Karpas-422 (cell line): ENCODE data around the gene SEMA4F. TPM values are rescaled to one million over a fixed set of nuclear protein-coding genes. Genes with fewer than 3 reads are reported as not detected.
A peak's percentile ranks its signal among the peaks of the same experiment; 100 is the strongest.

Experiments used
- DNase-seq: peaks from one replicate; pipeline ENCODE4 v3.0.0-alpha.2; 2015
- H2AFZ ChIP-seq: fragments of 200-600 bp; sonication (generic); 2 replicates; pipeline ENCODE4 v1.6.1; 2014; ENCODE audit warnings: antibody characterized with exemption, low read length, mixed read lengths
- H3K27ac ChIP-seq: fragments of 200-600 bp; sonication (generic); 2 replicates; pipeline ENCODE4 v1.5.1; 2014; ENCODE audit warnings: mild to moderate bottlenecking, low read length, moderate library complexity
- H3K27me3 ChIP-seq: fragments of 200-600 bp; sonication (generic); 2 replicates; pipeline ENCODE4 v1.6.1; 2014; ENCODE audit warnings: low read length, mixed read lengths
- H3K36me3 ChIP-seq: fragments of 200-600 bp; sonication (generic); 2 replicates; pipeline ENCODE4 v1.6.1; 2014; ENCODE audit warnings: low read length, mixed read lengths; ENCODE audit not compliant: insufficient read depth
- H3K4me1 ChIP-seq: fragments of 200-600 bp; sonication (generic); 2 replicates; pipeline ENCODE4 v1.6.1; 2014; ENCODE audit warnings: mild to moderate bottlenecking, low read length, mixed read lengths
- H3K4me2 ChIP-seq: fragments of 200-600 bp; sonication (generic); 2 replicates; pipeline ENCODE4 v1.6.1; 2014; ENCODE audit warnings: low read length, low read depth, mild to moderate bottlenecking; ENCODE audit not compliant: poor library complexity, severe bottlenecking
- H3K4me3 ChIP-seq: fragments of 200-600 bp; sonication (generic); 2 replicates; pipeline ENCODE4 v1.5.1; 2014; ENCODE audit warnings: mild to moderate bottlenecking, antibody characterized with exemption, low read length, mixed read lengths
- H3K79me2 ChIP-seq: fragments of 200-600 bp; sonication (generic); 2 replicates; pipeline ENCODE4 v1.6.1; 2014; ENCODE audit warnings: mild to moderate bottlenecking, low read length, mixed read lengths
- H3K9ac ChIP-seq: fragments of 200-600 bp; sonication (generic); 2 replicates; pipeline ENCODE4 v1.6.0; 2014; ENCODE audit warnings: low read length
- H3K9me2 ChIP-seq: fragments of 200-600 bp; sonication (generic), shearing (Covaris generic); replicated peaks from 2 replicates; pipeline ENCODE4 v1.6.0; 2014; ENCODE audit warnings: mild to moderate bottlenecking, low read length, moderate library complexity; ENCODE audit not compliant: insufficient read depth
- H3K9me3 ChIP-seq: fragments of 300-700, 200-600 bp; sonication (generic); 2 replicates; pipeline ENCODE4 v1.6.1; 2014; ENCODE audit warnings: low read length, mixed read lengths
- H4K20me1 ChIP-seq: fragments of 200-600 bp; sonication (generic); 2 replicates; pipeline ENCODE4 v1.6.1; 2014; ENCODE audit warnings: mild to moderate bottlenecking, antibody characterized with exemption, low read length, low read depth; ENCODE audit not compliant: insufficient read depth
- total RNA-seq: library from RNA; depleted of rRNA; stranded (reverse); fragments of >200 nt; shearing (Covaris generic); gene quantifications from 2 replicates; pipeline ENCODE4 v1.2.3, GENCODE V29; 2014; ENCODE audit warnings: low replicate concordance; rRNA removed

Gene SEMA4F
- 2.7 and 3.4 TPM in 2 replicates for total RNA-seq

GRCh38 chr2:74653985-74654882, at the start of gene SEMA4F:
TSS of gene SEMA4F (plus strand) at chr2:74654247. CDS start at chr2:74654377, 130 bp downstream.
- Histone ChIP-seq H3K9me3 (no peaks in the 10 kb centered on the region), H3K9me2 (no peaks in the 10 kb centered on the region), H3K4me2 (peak within 1 kb of the TSS; percentile 87), H3K4me1 (peaks cover 13% of the 10 kb centered on the region), H2AFZ (peak within 1 kb of the TSS; percentile 95), H3K79me2 (no peaks in the 10 kb centered on the region), H4K20me1 (no peaks in the 10 kb centered on the region), H3K27me3 (no peaks in the 10 kb centered on the region), H3K4me3 (peak within 1 kb of the TSS; percentile 73), H3K27ac (no peak within 1 kb of the TSS), H3K9ac (peak within 1 kb of the TSS; percentile 76), H3K36me3 (no peaks in the 10 kb centered on the region)
- DNase-seq = peak; percentile 99

GRCh38 chr2:74606927-74607326, 47.1 kb upstream of the SEMA4F start:
- no peak overlapping the region for H3K4me3 ChIP-seq
- no peaks in the 10 kb centered on the region for H4K20me1 ChIP-seq
- H3K36me3 ChIP-seq = no peaks in the 10 kb centered on the region
- no peaks in the 10 kb centered on the region for H3K79me2 ChIP-seq
- H3K9me3 ChIP-seq = no peaks in the 10 kb centered on the region
- no peak for DNase-seq
- H3K4me1 ChIP-seq = no peaks in the 10 kb centered on the region
- no peak overlapping the region for H2AFZ ChIP-seq
- no peak overlapping the region for H3K4me2 ChIP-seq
- no peak overlapping the region for H3K9ac ChIP-seq
- no peaks in the 10 kb centered on the region for H3K9me2 ChIP-seq
- H3K27ac ChIP-seq = no peak overlapping the region
- H3K27me3 ChIP-seq = no peaks in the 10 kb centered on the region

GRCh38 chr2:74617122-74617521, 36.9 kb upstream of the SEMA4F start:
- no peak overlapping the region for H3K4me2 ChIP-seq
- H3K27ac ChIP-seq = no peak overlapping the region
- no peaks in the 10 kb centered on the region for H3K9me3 ChIP-seq
- peaks cover 15% of the 10 kb centered on the region for H3K4me1 ChIP-seq
- H4K20me1 ChIP-seq = no peaks in the 10 kb centered on the region
- H3K4me3 ChIP-seq = no peak overlapping the region
- H3K9ac ChIP-seq = no peak overlapping the region
- no peaks in the 10 kb centered on the region for H3K27me3 ChIP-seq
- no peaks in the 10 kb centered on the region for H3K36me3 ChIP-seq
- DNase-seq = no peak
- no peaks in the 10 kb centered on the region for H3K9me2 ChIP-seq
- H3K79me2 ChIP-seq = no peaks in the 10 kb centered on the region
- H2AFZ ChIP-seq = no peak overlapping the region

- no peak overlapping the region for H3K4me3 ChIP-seq
- H4K20me1 ChIP-seq = no peaks in the 10 kb centered on the region
- no peak overlapping the region for H2AFZ ChIP-seq
These were observed 35.5 kb upstream of the SEMA4F start for GRCh38 chr2:74618410-74619083.

GRCh38 chr2:74619651-74620297, 34.3 kb upstream of the SEMA4F start:
- H3K9ac ChIP-seq = no peak overlapping the region
- no peak for DNase-seq

More at GRCh38 chr2:74618410-74619083, 35.5 kb upstream of the SEMA4F start:
- Histone ChIP-seq H3K79me2 (no peaks in the 10 kb centered on the region), H3K9ac (no peak overlapping the region), H3K4me1 (peaks cover 15% of the 10 kb centered on the region), H3K27ac (no peak overlapping the region), H3K9me2 (no peaks in the 10 kb centered on the region), H3K36me3 (no peaks in the 10 kb centered on the region), H3K27me3 (no peaks in the 10 kb centered on the region), H3K9me3 (no peaks in the 10 kb centered on the region), H3K4me2 (no peak overlapping the region)
- DNase-seq = no peak

GRCh38 chr2:74620671-74621070, 33.4 kb upstream of the SEMA4F start:
- Histone ChIP-seq H3K9me3 (no peaks in the 10 kb centered on the region), H3K36me3 (no peaks in the 10 kb centered on the region), H4K20me1 (no peaks in the 10 kb centered on the region), H3K27me3 (no peaks in the 10 kb centered on the region), H3K9ac (no peak overlapping the region), H3K79me2 (no peaks in the 10 kb centered on the region), H3K4me1 (peaks cover 15% of the 10 kb centered on the region), H3K9me2 (no peaks in the 10 kb centered on the region), H3K27ac (no peak overlapping the region), H2AFZ (no peak overlapping the region), H3K4me2 (no peak overlapping the region), H3K4me3 (no peak overlapping the region)
- DNase-seq = no peak

More at GRCh38 chr2:74619651-74620297, 34.3 kb upstream of the SEMA4F start:
- H3K27ac ChIP-seq = no peak overlapping the region
- H2AFZ ChIP-seq = no peak overlapping the region
- no peak overlapping the region for H3K4me3 ChIP-seq
- no peak overlapping the region for H3K4me2 ChIP-seq
- no peaks in the 10 kb centered on the region for H3K9me3 ChIP-seq
- H3K79me2 ChIP-seq = no peaks in the 10 kb centered on the region
- H3K36me3 ChIP-seq = no peaks in the 10 kb centered on the region
- peaks cover 15% of the 10 kb centered on the region for H3K4me1 ChIP-seq
- H4K20me1 ChIP-seq = no peaks in the 10 kb centered on the region
- no peaks in the 10 kb centered on the region for H3K27me3 ChIP-seq
- H3K9me2 ChIP-seq = no peaks in the 10 kb centered on the region

- H3K9me2 ChIP-seq = no peaks in the 10 kb centered on the region
- no peaks in the 10 kb centered on the region for H4K20me1 ChIP-seq
- no peak for DNase-seq
- no peak overlapping the region for H2AFZ ChIP-seq
- no peak overlapping the region for H3K4me3 ChIP-seq
- H3K4me2 ChIP-seq = no peak overlapping the region
- no peak overlapping the region for H3K9ac ChIP-seq
- H3K27me3 ChIP-seq = no peaks in the 10 kb centered on the region
- H3K79me2 ChIP-seq = no peaks in the 10 kb centered on the region
- no peak overlapping the region for H3K27ac ChIP-seq
- H3K36me3 ChIP-seq = no peaks in the 10 kb centered on the region
- H3K9me3 ChIP-seq = no peaks in the 10 kb centered on the region
- H3K4me1 ChIP-seq = no peaks in the 10 kb centered on the region
These were observed 28.2 kb upstream of the SEMA4F start for GRCh38 chr2:74625658-74626425.
